Activated CD8-positive, alpha-beta memory T cell treated with anti-CD3 and anti-CD28 coated beads for 1 hour (primary cell): ENCODE results near the gene LACTBL1.
"Not testable (repeated sequence)": the region's sequence is repeated elsewhere in the genome, so short reads cannot be mapped to it uniquely, and the experiment has no call there.

ENCODE experiments used
- DNase-seq, 2 donors: peaks; one replicate each; pipeline ENCODE4 v3.0.0-alpha.2; 2020; ENCODE audit warnings: low read depth in 1 of 2; ENCODE audit errors: extremely low read depth in 1 of 2

LACTBL1 gene, protein sequence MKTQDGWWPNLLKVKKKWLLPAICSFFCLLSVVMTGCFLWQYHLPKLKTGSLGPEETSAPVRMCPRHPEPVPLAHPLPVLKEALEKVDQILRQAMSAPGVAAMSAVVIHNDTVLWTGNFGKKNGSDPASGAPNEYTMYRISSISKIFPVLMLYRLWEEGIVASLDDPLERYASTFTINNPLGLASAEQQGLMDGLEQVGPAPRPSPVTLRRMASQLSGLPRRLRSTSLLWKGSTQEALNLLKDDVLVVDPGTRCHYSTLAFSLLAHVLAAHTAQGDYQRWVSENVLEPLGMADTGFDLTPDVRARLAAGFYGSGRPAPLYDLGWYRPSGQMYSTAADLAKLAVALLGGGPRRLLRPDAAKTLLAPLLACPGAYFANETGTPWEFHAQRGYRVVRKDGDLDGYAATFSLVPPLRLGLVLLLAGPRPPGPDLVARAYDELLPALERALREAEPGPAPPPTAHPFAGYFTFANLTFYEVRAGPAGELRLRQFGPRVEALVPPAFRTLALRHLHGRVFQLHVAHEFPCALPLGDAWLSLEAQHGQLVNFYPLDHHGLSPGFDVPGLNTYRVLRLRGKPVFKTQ

DNA sequence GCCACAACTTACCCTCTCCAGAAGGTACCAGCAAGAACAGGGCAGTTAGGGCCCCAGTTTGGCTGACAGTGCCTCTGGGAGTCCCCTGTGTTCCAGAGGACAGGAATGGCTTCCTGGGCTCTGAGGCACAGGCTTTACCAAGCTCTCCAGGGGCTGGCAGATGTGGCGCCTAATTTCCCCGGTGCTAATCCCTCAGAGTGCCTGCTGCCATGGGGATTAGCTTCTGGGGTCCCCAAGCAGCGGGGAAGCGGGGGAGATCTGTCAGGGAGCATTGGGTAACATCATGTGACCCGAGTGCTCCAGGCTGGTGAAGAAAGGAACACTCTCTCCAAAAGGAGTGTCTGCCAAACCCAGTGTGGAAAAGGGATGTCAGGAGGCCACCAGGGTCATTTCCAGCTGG is at the start of gene LACTBL1:
LACTBL1 (minus strand) TSS at position 107 of the 400 bp plus-strand sequence. CDS start 550 bp downstream, outside the sequence.
- DNase-seq: no peak

GRCh38 chr1:23021834-23022233 is 49.2 kb upstream of the LACTBL1 start:
- no peak for DNase-seq

DNA sequence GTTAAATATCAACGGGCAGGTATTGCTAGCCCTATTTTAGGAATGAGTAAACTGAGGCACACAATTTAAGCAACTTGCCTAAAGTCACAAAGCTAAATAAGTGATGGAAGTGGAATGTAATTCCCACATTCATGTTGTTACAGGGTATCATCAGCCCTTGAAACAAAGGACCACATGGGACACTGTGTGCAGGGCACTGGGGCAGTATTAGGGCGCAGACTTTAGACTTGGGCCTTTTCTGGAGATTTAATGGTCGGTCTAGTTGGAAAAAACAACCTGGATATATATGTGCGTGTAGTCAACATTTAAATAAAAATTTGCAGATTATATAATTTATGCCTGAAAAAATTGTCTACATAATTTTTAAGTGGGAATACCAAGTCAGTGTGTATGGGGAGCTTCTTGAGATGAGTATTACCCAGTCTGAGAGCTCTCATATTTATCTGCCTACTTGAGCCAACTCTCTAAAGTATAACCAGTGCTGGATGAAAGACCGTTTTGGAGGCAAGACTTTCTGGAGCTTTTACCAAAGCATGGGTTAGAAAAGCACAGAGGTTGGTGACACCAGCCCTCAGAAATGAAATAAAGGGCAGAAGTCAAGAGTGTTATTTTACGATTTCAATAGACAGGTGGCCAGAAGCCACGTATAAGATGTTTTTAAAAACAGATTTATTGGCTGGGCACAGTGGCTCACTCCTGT is 48.2 kb upstream of the LACTBL1 start:
- no peak for DNase-seq

DNA sequence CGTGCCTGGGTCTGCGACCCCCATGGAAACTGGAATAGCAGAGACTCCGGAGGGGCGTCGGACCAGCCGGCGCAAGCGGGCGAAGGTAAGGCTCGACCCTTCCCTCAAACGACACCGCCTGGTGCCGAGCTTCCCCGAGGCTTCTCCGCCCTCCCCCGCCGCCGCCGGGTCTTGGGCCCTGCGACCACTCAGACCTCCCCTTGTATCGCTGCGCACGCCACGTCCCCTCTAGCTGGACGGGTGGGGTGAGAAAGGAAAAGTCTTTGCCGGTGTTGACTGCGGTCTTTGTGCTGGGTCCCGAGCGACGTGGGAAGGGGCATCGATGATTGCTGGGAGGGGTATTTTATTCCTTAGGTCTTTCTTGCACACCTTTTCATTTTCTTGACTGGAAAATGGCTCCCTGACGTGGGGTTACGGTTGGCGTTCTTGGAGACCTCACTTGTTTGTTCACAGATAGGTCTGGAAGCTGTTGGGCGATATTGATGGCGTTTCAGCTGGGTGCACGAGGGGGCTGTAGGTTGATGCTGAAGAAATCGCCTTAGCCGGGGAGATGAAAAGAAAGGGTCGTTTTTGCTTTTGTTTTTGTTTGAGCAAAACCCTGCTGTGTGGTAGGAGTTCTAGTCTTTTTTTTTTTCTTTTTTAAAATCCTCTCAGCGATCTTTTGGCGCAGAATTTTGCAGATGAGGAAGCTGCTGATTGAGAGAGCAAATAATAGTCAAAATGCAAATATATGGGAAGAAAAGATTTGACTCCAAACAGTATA is 47.4 kb upstream of the LACTBL1 start:
- DNase-seq: peak in 1 of 2 donors; percentile 4

DNA sequence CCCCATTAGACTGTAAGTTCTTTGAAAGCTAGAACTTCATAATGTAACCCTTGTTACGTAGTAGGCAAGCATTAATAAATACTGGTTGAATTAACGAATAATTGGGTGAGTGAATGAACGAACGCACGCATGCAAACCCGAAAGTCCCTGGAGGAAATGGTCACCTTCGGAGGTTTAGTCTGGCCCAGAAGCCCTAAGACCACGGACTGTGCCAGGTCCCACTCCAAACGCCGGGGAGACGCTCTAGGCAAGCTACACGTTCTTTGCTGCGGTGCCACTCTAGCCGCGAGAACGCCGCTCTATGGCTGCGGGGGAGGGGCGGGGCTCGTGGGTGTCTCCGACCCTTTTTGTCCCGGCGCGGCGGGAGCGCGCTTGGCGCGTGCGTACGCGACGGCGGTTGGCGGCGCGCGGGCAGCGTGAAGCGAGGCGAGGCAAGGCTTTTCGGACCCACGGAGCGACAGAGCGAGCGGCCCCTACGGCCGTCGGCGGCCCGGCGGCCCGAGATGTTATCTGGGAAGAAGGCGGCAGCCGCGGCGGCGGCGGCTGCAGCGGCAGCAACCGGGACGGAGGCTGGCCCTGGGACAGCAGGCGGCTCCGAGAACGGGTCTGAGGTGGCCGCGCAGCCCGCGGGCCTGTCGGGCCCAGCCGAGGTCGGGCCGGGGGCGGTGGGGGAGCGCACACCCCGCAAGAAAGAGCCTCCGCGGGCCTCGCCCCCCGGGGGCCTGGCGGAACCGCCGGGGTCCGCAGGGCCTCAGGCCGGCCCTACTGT is 46.6 kb upstream of the LACTBL1 start, which contains the start of gene KDM1A:
KDM1A (plus strand) TSS at position 375 of the 769 bp plus-strand sequence; CDS start at position 504, 129 bp downstream.
- peak; percentile 82 to 95 for DNase-seq

GRCh38 chr1:23018661-23019093 is 46.0 kb upstream of the LACTBL1 start:
- DNase-seq: no peak

DNA sequence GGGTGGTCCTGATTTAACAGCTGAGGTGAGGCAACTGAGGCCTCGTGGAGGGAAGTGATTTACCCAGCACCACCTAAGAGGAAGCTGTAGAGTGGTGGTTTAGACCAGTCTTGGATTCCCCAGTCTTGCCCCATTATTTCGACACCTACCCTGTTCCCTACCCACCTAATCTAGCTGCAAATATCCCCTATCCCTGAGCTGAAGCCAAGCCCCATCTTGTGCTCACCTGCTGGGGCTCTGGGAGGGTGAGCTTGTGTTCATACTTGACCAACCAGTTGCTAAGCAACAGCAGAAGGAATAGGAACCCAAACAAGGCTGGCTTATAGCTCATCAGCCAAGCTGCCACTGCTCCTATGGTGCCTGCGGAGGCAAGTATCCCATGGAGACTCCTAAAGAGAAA is 41.0 kb upstream of the LACTBL1 start:
- DNase-seq: no peak

- DNase-seq: not testable (repeated sequence)
Measured at GRCh38 chr1:23010025-23010424, 37.4 kb upstream of the LACTBL1 start.

DNA sequence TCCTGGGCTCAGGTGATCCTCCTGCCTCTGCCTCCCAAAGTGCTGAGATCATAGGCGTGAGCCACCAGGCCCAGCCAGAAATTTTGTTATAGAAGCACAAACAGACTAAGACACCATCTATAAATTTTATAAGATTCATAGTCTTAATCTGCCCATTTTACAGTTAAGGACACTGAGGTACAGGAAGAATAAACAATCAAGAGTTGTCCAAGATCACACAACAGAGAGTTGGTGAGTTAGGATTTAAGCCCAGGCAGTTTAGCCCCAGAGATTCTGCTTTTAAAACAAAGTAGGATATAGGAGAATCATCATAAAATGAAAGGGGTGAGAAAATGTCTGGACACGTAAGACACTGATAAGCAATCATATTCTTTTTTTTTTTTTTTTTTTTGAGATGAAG is 36.2 kb upstream of the LACTBL1 start:
- DNase-seq: no peak

GRCh38 chr1:23007106-23007505 is 34.4 kb upstream of the LACTBL1 start:
- DNase-seq: no peak

DNA sequence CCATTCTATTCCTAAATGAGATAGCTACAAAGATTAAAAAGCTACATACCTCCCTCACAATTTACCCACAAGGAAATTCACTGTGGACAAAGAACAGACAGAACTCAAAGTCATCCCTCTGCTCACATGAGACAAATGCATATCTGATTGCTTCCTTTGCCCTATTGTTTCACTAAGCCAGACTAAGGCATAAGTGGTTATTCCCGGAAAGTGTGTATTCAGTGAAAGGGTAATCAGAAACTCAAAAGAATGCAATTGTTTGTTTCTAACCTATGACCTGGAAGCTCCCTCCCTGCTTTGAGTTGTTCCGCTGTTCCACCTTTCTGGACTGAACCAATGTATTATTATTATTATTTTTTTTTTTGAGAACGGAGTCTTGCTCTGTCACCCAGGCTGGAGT is 32.1 kb upstream of the LACTBL1 start:
- DNase-seq: not testable (repeated sequence)

DNA sequence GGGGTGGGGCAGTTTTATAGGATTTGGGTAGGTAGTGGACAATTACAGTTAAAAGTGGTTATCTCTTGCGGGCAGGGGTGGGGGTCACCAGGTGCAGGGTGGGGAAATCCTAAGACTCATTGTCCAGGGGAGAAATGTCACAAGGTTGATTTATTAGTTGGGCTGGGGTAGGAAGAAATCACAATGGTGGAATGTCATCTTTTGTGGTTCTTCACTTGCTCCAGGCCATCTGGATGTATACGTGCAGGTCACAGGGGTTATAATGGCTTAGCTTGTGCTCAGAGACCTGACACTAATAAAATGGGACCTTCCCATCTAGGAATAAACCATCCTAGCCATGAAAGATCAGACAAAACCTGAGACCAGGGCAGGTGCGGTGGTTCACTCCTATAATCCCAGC is 31.4 kb upstream of the LACTBL1 start:
- no peak for DNase-seq

DNA sequence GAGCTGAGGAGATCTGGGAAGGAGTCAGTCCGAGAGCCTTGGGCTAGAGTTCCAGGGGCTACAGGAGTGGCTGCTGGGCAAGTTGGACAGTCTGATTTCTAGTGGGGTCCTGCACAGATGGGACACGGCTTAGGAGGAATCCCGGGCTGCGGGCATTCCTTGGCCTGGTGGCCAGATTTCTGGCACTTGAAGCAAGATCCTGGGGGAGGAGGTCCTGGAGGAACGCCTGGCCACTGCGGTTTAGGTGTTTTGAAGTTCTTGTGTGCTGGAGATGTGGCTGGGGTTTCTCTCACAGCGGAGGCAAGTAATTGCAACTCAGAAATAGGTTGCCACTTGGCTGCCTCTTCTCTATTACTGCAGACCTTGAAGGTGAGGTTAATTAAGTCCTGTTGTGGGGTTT is 29.6 kb upstream of the LACTBL1 start:
- DNase-seq: not testable (repeated sequence)

- not testable (repeated sequence) for DNase-seq
Measured at GRCh38 chr1:23000133-23000532, 27.5 kb upstream of the LACTBL1 start.

- not testable (repeated sequence) for DNase-seq
Measured at GRCh38 chr1:22997528-22997927, 24.9 kb upstream of the LACTBL1 start.

GRCh38 chr1:22995774-22996173 is 23.1 kb upstream of the LACTBL1 start:
- no peak for DNase-seq

DNA sequence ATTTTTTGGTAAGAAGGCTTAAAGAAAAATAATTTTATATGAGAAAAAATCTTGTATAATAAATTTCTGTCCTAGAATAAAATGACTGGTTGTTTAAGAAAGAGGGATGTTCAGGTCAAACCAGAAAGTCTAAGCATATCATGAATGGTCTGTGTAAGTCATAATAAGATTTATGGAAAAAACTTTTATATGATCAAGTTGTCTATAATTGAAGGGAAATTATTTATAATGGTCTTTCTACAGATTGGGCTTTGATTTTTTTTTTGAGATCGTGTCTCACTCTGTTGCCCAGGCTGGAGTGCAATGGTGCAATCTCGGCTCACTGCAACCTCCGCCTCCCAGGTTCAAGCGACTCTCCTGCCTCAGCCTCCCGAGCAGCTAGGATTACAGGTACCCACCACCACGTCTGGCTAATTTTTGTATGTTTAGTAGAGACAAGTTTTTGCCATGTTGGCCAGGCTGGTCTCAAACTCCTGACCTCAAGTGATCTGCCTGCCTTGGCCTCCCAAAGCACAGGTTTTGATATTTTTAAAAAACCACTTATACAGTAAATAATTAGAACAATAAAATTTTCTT is 20.6 kb upstream of the LACTBL1 start:
- DNase-seq: not testable (repeated sequence)

GRCh38 chr1:22992384-22992783 is 19.7 kb upstream of the LACTBL1 start:
- not testable (repeated sequence) for DNase-seq

GRCh38 chr1:22983944-22984343 is 11.3 kb upstream of the LACTBL1 start:
- no peak for DNase-seq

DNA sequence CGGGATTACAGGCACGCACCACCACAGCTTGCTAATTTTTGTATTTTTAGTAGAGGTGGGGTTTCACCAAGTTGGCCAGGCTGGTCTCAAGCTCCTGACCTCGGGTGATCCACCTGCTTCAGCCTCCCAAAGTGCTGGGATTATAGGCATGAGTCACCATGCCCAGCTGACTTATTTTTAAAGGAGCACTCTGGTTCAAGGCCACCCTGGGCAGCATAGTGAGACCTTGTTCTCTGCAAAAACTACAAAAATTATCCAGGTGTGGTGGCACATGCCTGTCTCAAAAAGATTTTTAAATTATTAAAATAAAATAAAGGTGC is 7.8 kb upstream of the LACTBL1 start:
- not testable (repeated sequence) for DNase-seq
